Endothelial cell of umbilical vein (primary cell): ENCODE results near the gene L3MBTL4. TPM values are rescaled to one million over a fixed set of nuclear protein-coding genes. Genes with fewer than 3 reads are reported as not detected.
"Not testable (repeated sequence)": the region's sequence is repeated elsewhere in the genome, so short reads cannot be mapped to it uniquely, and the experiment has no call there.

Experiments
- BruUV-seq: library from RNA; stranded (reverse); fragments of 400-500 nt; replicated peaks from 2 replicates; lab custom pipeline; 2021; lab: Mats Ljungman, UMichigan
- CTCF ChIA-PET: fragments of 300-600, 350-600 bp; sonication (Branson Sonifier 250); formaldehyde crosslinking; loops from one replicate; lab custom pipeline; 2021; ENCODE audit warnings: antibody characterized with exemption, inconsistent platforms; lab: Charles Lee
- POLR2A ChIA-PET: fragments of 300-600, 350-600 bp; sonication (Branson Sonifier 250); formaldehyde crosslinking; loops from one replicate; lab custom pipeline; 2021; ENCODE audit warnings: antibody characterized with exemption, inconsistent platforms; lab: Charles Lee
- DNase-seq: peaks from one replicate; pipeline ENCODE4 v3.0.0-alpha.2; 2011; ENCODE audit warnings: low read depth, low spot score
- FAIRE-seq: peaks from 2 replicates; lab custom pipeline; 2011; peaks lifted over from hg19 to GRCh38; lab: Jason Lieb, UNC
- H2AFZ ChIP-seq: 2 replicates; pipeline ENCODE4 v1.6.0; 2012; ENCODE audit warnings: low read depth, low read length, control low read depth, inconsistent platforms
- H3K27ac ChIP-seq: 2 replicates; pipeline ENCODE4 v1.5.1; 2011; ENCODE audit warnings: low read depth, mild to moderate bottlenecking, control low read depth, low read length, moderate library complexity; ENCODE audit not compliant: insufficient read depth
- H3K27me3 ChIP-seq, 2 experiments: 2 replicates each; pipeline versions ENCODE4 v1.6.0 to v1.6.1; 2011; ENCODE audit warnings: low read length in 2 of 2, mixed read lengths in 1 of 2; ENCODE audit not compliant: control insufficient read depth in 2 of 2, insufficient read depth in 2 of 2
- H3K36me3 ChIP-seq, 2 experiments: 2 replicates in 1 of 2; 3 replicates in 1 of 2; pipeline ENCODE4 v1.5.1; 2011; ENCODE audit warnings: low read length in 2 of 2, mild to moderate bottlenecking in 1 of 2, moderate library complexity in 1 of 2; ENCODE audit not compliant: control insufficient read depth in 2 of 2, insufficient read depth in 2 of 2; ENCODE audit errors: extremely low read depth in 1 of 2
- H3K4me1 ChIP-seq: 3 replicates; pipeline ENCODE4 v1.5.1; 2011; ENCODE audit warnings: mild to moderate bottlenecking, low read length; ENCODE audit not compliant: control insufficient read depth, insufficient read depth; ENCODE audit errors: extremely low read depth
- H3K4me2 ChIP-seq: 2 replicates; pipeline ENCODE4 v1.6.1; 2011; ENCODE audit warnings: low read length, control low read depth, mixed read lengths; ENCODE audit not compliant: insufficient read depth
- H3K4me3 ChIP-seq, 3 experiments: fragments of 200-600 bp in 1 of 3; sonication (generic), shearing (Covaris generic) in 1 of 3; replicated peaks in 1 of 3; 2 replicates each; pipeline ENCODE4 v1.5.1; 2011 to 2016; ENCODE audit warnings: control low read depth in 3 of 3, low read length in 3 of 3, mild to moderate bottlenecking in 2 of 3, inconsistent platforms in 1 of 3, low read depth in 1 of 3, moderate library complexity in 1 of 3; ENCODE audit not compliant: insufficient read depth in 1 of 3
- H3K79me2 ChIP-seq: 2 replicates; pipeline ENCODE4 v1.6.0; 2012; ENCODE audit warnings: low read length, inconsistent platforms; ENCODE audit not compliant: control insufficient read depth, insufficient read depth
- H3K9ac ChIP-seq: replicated peaks from 2 replicates; pipeline ENCODE3; 2011; ENCODE audit warnings: low read length, control low read depth; ENCODE audit not compliant: insufficient read depth; ENCODE audit errors: extremely low read depth
- H3K9me1 ChIP-seq: replicated peaks from 3 replicates; pipeline ENCODE4 v1.6.0; 2011; ENCODE audit warnings: mild to moderate bottlenecking, low read length; ENCODE audit not compliant: control insufficient read depth, insufficient read depth; ENCODE audit errors: extremely low read depth
- H3K9me3 ChIP-seq: replicated peaks from 2 replicates; pipeline ENCODE4 v1.5.1; 2012; ENCODE audit warnings: low read length, inconsistent platforms; ENCODE audit not compliant: control insufficient read depth, insufficient read depth
- H4K20me1 ChIP-seq: replicated peaks from 2 replicates; pipeline ENCODE3; 2011; ENCODE audit warnings: mild to moderate bottlenecking, low read length; ENCODE audit not compliant: control insufficient read depth, insufficient read depth; ENCODE audit errors: extremely low read depth
- dilution Hi-C: fragments of 300-500 bp; cut with MboI; formaldehyde crosslinking; loops from one replicate; pipeline ENCODE4 v1.15.0; 2019; ENCODE audit warnings: low sequenced_read_pairs; ENCODE audit not compliant: extremely low pct_ligation_motif_present
- intact Hi-C: fragments of 100-400 bp; cut with micrococcal nuclease; formaldehyde crosslinking; loops from one replicate; pipeline ENCODE4 v1.10.0; 2022
- polyA plus RNA-seq, 4 experiments: library from polyadenylated mRNA; depleted of rRNA in 3 of 4; stranded (reverse) in 3 of 4; unstranded in 1 of 4; fragments of >200 nt; gene quantifications; 2 replicates each; pipeline versions ENCODE4 v1.2.1 to v1.2.3, GENCODE V29; 2011 to 2012; ENCODE audit warnings: missing spikeins in 1 of 4
- total RNA-seq: library from RNA; stranded (reverse); gene quantifications from 2 replicates; pipeline ENCODE4 v1.2.3, GENCODE V29; 2021

L3MBTL4 gene
- total and polyA plus RNA-seq, 2 donors (not counting 3 experiments of a cell fraction or from before 2014, with no cell fraction given): 0.80 TPM; not detected in 1

- H3K27me3 ChIP-seq, H3K36me3 ChIP-seq, H3K4me3 ChIP-seq, H2AFZ ChIP-seq, dilution Hi-C loops, H4K20me1 ChIP-seq, H3K9ac ChIP-seq, CTCF ChIA-PET, H3K79me2 ChIP-seq, H3K9me1 ChIP-seq, FAIRE-seq, H3K4me1 ChIP-seq, H3K4me2 ChIP-seq, intact Hi-C loops, BruUV-seq, POLR2A ChIA-PET, H3K9me3 ChIP-seq, DNase-seq, H3K27ac ChIP-seq: not testable (repeated sequence)
These were observed 278.8 kb downstream of the L3MBTL4 start for GRCh38 chr18:6135901-6136300.

GRCh38 chr18:6135029-6135428 is 279.7 kb downstream of the L3MBTL4 start:
- BruUV-seq, H3K27ac ChIP-seq, dilution Hi-C loops, H3K4me2 ChIP-seq, H3K27me3 ChIP-seq, H3K79me2 ChIP-seq, H3K9me1 ChIP-seq, POLR2A ChIA-PET, H3K4me1 ChIP-seq, H3K9me3 ChIP-seq, H2AFZ ChIP-seq, FAIRE-seq, H3K9ac ChIP-seq, H4K20me1 ChIP-seq, DNase-seq, H3K36me3 ChIP-seq, H3K4me3 ChIP-seq, CTCF ChIA-PET, intact Hi-C loops: not testable (repeated sequence)
